ENCODE data around the gene NSMF.
A peak's percentile ranks its signal among the peaks of the same experiment; 100 is the strongest.

GRCh38 chr9:137461663-137462395 is 2.7 kb upstream of the NSMF start:
- peak in 1 of 3 donors; percentile 38 for TF ChIP-seq POLR2A (IDR thresholded peaks at IDR 0.05)
- peak; percentile 84 to 92 (median 85) for TF ChIP-seq POLR2AphosphoS5 (IDR thresholded peaks at IDR 0.05)
- TF ChIP-seq, protein P1, sequence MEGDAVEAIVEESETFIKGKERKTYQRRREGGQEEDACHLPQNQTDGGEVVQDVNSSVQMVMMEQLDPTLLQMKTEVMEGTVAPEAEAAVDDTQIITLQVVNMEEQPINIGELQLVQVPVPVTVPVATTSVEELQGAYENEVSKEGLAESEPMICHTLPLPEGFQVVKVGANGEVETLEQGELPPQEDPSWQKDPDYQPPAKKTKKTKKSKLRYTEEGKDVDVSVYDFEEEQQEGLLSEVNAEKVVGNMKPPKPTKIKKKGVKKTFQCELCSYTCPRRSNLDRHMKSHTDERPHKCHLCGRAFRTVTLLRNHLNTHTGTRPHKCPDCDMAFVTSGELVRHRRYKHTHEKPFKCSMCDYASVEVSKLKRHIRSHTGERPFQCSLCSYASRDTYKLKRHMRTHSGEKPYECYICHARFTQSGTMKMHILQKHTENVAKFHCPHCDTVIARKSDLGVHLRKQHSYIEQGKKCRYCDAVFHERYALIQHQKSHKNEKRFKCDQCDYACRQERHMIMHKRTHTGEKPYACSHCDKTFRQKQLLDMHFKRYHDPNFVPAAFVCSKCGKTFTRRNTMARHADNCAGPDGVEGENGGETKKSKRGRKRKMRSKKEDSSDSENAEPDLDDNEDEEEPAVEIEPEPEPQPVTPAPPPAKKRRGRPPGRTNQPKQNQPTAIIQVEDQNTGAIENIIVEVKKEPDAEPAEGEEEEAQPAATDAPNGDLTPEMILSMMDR (IDR thresholded peaks at IDR 0.05 in 8 of 11, conservative IDR thresholded peaks at IDR 0.05 in 3 of 11) = peak in 9 of 11 experiments; percentile 15 to 57 (median 39)
